ENCODE data around the gene LGALS7B.

DNA sequence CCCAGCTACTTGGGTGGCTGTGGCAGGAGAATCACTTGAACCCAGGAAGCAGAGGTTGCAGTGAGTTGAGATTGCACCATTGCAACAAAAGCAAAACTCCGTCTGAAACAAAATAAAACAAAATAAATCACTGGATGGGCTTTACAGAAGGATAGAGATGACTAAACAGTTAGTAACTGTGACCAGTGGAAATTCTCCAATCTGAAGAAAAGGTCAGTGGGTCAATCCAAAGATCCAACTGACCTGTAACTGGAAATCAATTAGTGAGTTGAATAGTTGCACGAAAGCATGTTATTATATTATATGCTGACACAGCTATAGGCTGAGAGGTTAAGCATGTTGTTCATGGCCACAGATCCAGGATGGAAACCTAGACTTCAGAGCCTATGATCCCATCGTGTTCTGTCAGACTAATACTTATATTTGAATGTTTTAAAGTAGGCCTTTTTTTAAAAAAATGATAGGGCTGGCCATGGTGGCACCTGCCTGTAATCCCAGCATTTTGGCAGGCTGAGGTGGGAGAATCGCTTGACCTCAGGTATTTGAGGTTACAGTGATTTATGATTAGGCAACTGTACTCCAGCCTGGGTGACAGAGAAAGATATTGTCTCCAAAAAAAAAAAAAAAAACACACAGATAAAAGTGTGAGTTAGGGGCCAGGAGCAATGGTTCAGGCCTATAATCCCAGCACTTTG is 41.2 kb downstream of the LGALS7B start:
- TF ChIP-seq, protein P1, sequence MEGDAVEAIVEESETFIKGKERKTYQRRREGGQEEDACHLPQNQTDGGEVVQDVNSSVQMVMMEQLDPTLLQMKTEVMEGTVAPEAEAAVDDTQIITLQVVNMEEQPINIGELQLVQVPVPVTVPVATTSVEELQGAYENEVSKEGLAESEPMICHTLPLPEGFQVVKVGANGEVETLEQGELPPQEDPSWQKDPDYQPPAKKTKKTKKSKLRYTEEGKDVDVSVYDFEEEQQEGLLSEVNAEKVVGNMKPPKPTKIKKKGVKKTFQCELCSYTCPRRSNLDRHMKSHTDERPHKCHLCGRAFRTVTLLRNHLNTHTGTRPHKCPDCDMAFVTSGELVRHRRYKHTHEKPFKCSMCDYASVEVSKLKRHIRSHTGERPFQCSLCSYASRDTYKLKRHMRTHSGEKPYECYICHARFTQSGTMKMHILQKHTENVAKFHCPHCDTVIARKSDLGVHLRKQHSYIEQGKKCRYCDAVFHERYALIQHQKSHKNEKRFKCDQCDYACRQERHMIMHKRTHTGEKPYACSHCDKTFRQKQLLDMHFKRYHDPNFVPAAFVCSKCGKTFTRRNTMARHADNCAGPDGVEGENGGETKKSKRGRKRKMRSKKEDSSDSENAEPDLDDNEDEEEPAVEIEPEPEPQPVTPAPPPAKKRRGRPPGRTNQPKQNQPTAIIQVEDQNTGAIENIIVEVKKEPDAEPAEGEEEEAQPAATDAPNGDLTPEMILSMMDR (conservative IDR thresholded peaks at IDR 0.05 in 1 of 2, IDR thresholded peaks at IDR 0.05 in 1 of 2; ENCODE audit: extremely low read depth in 1 of 2, insufficient read depth in 1 of 2, low read depth in 1 of 2, low read length in 2 of 2) = no peak
- TF ChIP-seq EZH2 (IDR thresholded peaks at IDR 0.05; ENCODE audit: borderline replicate concordance, low read length) = no peak

Measured in mammary epithelial cell (primary cell).